Activated CD8-positive, alpha-beta T cell treated with anti-CD3 and anti-CD28 coated beads for 36 hours (primary cell): ENCODE data around the gene MDH2. TPM values are rescaled to one million over a fixed set of nuclear protein-coding genes. Genes with fewer than 3 reads are reported as not detected.

Experiments
- ATAC-seq: fragments of 200-7000 bp; cut with Tn5 transposase; one replicate; pipeline ENCODE4 v1.10.0; 2021; ENCODE audit warnings: mild to moderate bottlenecking, moderate library complexity
- CTCF ChIA-PET: fragments of 350-600 bp; sonication (Branson Sonifier 250); formaldehyde crosslinking; loops from one replicate; lab custom pipeline; 2021; ENCODE audit warnings: antibody characterized with exemption; lab: Charles Lee
- POLR2A ChIA-PET: fragments of 350-600 bp; sonication (Branson Sonifier 250); formaldehyde crosslinking; loops from one replicate; lab custom pipeline; 2021; ENCODE audit warnings: antibody characterized with exemption; lab: Charles Lee
- DNase-seq: peaks from one replicate; pipeline ENCODE4 v3.0.0-alpha.2; 2020
- H3K27ac Mint-ChIP-seq: one replicate; pipeline ENCODE4 v1.8.0; 2021; ENCODE audit warnings: mild to moderate bottlenecking, mixed read lengths
- H3K27me3 Mint-ChIP-seq: one replicate; pipeline ENCODE4 v1.8.0; 2021; ENCODE audit warnings: mixed read lengths
- H3K36me3 Mint-ChIP-seq: one replicate; pipeline ENCODE4 v1.8.0; 2021; ENCODE audit warnings: low read depth, mixed read lengths
- H3K4me1 Mint-ChIP-seq: one replicate; pipeline ENCODE4 v1.8.0; 2021; ENCODE audit warnings: low read depth, mixed read lengths
- H3K4me3 Mint-ChIP-seq: one replicate; pipeline ENCODE4 v1.8.0; 2021; ENCODE audit warnings: mild to moderate bottlenecking, moderate library complexity, mixed read lengths
- H3K9me3 Mint-ChIP-seq: one replicate; pipeline ENCODE4 v1.8.0; 2021; ENCODE audit warnings: mixed read lengths
- CTCF ChIP-seq: fragments of 200-600 bp; IDR thresholded peaks from one replicate; pipeline ENCODE4 v1.8.0; 2022; ENCODE audit warnings: antibody characterized with exemption, mild to moderate bottlenecking
- intact Hi-C: fragments of 100-400 bp; cut with micrococcal nuclease; formaldehyde crosslinking; loops from one replicate; pipeline ENCODE4 v1.10.0; 2022
- total RNA-seq, 2 experiments: library from RNA; stranded (reverse); gene quantifications; one replicate each; pipeline ENCODE4 v1.2.3, GENCODE V29; 2021

Gene MDH2
- total RNA-seq, 2 experiments from 2014 or later = 278 to 292 TPM

GRCh38 chr7:76063525-76063924, 15.6 kb downstream of the MDH2 start:
- Mint-ChIP-seq H3K27ac (no peak overlapping the region), H3K9me3 (no peaks in the 10 kb centered on the region), H3K36me3 (peaks cover 52% of the 10 kb centered on the region), H3K27me3 (no peaks in the 10 kb centered on the region), H3K4me3 (no peak overlapping the region), H3K4me1 (peaks cover 12% of the 10 kb centered on the region)
- ChIA-PET POLR2A (interaction anchor here (1.4 kb wide), 1 partner anchor 10 kb away, joined by 3 read pairs; no protein-coding TSS in a partner anchor), CTCF (no interaction called here)
- no peak for DNase-seq
- no peak for TF ChIP-seq CTCF
- ATAC-seq = no peak
- intact Hi-C loops = no loop called here

GRCh38 chr7:76064208-76064970, 16.5 kb downstream of the MDH2 start:
- DNase-seq = no peak
- peaks cover 47% of the 10 kb centered on the region for H3K36me3 Mint-ChIP-seq
- H3K4me1 Mint-ChIP-seq = peaks cover 12% of the 10 kb centered on the region
- H3K27me3 Mint-ChIP-seq = no peaks in the 10 kb centered on the region
- no peak overlapping the region for H3K4me3 Mint-ChIP-seq
- no peak overlapping the region for H3K27ac Mint-ChIP-seq
- intact Hi-C loops = no loop called here
- TF ChIP-seq CTCF = no peak
- ChIA-PET CTCF (no interaction called here), POLR2A (interaction anchor here (1.4 kb wide), 1 partner anchor 10 kb away, joined by 3 read pairs; no protein-coding TSS in a partner anchor)
- no peaks in the 10 kb centered on the region for H3K9me3 Mint-ChIP-seq
- ATAC-seq = no peak

GRCh38 chr7:76065016-76065612, 17.2 kb downstream of the MDH2 start:
- no peak for TF ChIP-seq CTCF
- H3K36me3 Mint-ChIP-seq = peaks cover 45% of the 10 kb centered on the region
- CTCF ChIA-PET = no interaction called here
- intact Hi-C loops = no loop called here
- no peaks in the 10 kb centered on the region for H3K9me3 Mint-ChIP-seq
- H3K4me1 Mint-ChIP-seq = peaks cover 12% of the 10 kb centered on the region
- POLR2A ChIA-PET = interaction anchor here (1.3 to 1.5 kb wide), 2 partner anchors 10 to 13 kb away, joined by 3 to 5 read pairs; no protein-coding TSS in a partner anchor
- H3K4me3 Mint-ChIP-seq = no peak overlapping the region
- ATAC-seq = peak; percentile 86
- peak overlapping the region; percentile 53 for H3K27ac Mint-ChIP-seq
- H3K27me3 Mint-ChIP-seq = no peaks in the 10 kb centered on the region
- DNase-seq = peak; percentile 54

GRCh38 chr7:76066716-76067503, 19.0 kb downstream of the MDH2 start:
- intact Hi-C loops = no loop called here
- Mint-ChIP-seq H3K27me3 (no peaks in the 10 kb centered on the region), H3K9me3 (no peaks in the 10 kb centered on the region), H3K36me3 (peaks cover 37% of the 10 kb centered on the region), H3K4me1 (peaks cover 12% of the 10 kb centered on the region), H3K27ac (no peak overlapping the region), H3K4me3 (no peak overlapping the region)
- CTCF ChIA-PET = interaction anchor here (1.0 kb wide), 1 partner anchor 112 kb away, joined by 4 read pairs; no protein-coding TSS in a partner anchor
- no peak for TF ChIP-seq CTCF
- no peak for DNase-seq
- no peak for ATAC-seq
- POLR2A ChIA-PET = interaction anchor here (1.3 to 2.0 kb wide), 2 partner anchors 8 to 19 kb away, joined by 3 to 8 read pairs; partner anchors contain the start of genes MDH2 and STYXL1
